Fibroblast of the aortic adventitia (primary cell): Measurements from ENCODE around the gene MTMR10. TPM values are rescaled to one million over a fixed set of nuclear protein-coding genes. Genes with fewer than 3 reads are reported as not detected.
A peak's percentile ranks its signal among the peaks of the same experiment; 100 is the strongest.

ENCODE experiments used
- DNase-seq: peaks from one replicate; pipeline ENCODE4 v3.0.0-alpha.2; 2010; ENCODE audit warnings: low read depth
- H3K4me3 ChIP-seq: 2 replicates; pipeline ENCODE4 v1.5.1; 2011; ENCODE audit warnings: low read depth, mild to moderate bottlenecking, control low read depth, low read length, moderate library complexity
- total RNA-seq: library from RNA; depleted of rRNA; stranded (reverse); fragments of >200 nt; gene quantifications from 2 replicates; pipeline ENCODE4 v1.2.3, GENCODE V29; 2012; ENCODE audit warnings: low replicate concordance
- TF ChIP-seq, protein P1 (sequence below): IDR thresholded peaks from 2 replicates; pipeline ENCODE4 v1.5.1; 2011; ENCODE audit warnings: mild to moderate bottlenecking, low read length, control low read depth, inconsistent platforms; ENCODE audit not compliant: insufficient read depth

MTMR10 gene
- total RNA-seq: 16.2 and 21.3 TPM in 2 replicates

GRCh38 chr15:30991255-30992235 is at the start of gene MTMR10:
Gene MTMR10 (minus strand): TSS chr15:30991628. CDS start chr15:30991506, 122 bp downstream.
- H3K4me3 ChIP-seq: peak within 1 kb of the TSS; percentile 89
- peak; percentile 70 for DNase-seq
- TF ChIP-seq, protein P1, sequence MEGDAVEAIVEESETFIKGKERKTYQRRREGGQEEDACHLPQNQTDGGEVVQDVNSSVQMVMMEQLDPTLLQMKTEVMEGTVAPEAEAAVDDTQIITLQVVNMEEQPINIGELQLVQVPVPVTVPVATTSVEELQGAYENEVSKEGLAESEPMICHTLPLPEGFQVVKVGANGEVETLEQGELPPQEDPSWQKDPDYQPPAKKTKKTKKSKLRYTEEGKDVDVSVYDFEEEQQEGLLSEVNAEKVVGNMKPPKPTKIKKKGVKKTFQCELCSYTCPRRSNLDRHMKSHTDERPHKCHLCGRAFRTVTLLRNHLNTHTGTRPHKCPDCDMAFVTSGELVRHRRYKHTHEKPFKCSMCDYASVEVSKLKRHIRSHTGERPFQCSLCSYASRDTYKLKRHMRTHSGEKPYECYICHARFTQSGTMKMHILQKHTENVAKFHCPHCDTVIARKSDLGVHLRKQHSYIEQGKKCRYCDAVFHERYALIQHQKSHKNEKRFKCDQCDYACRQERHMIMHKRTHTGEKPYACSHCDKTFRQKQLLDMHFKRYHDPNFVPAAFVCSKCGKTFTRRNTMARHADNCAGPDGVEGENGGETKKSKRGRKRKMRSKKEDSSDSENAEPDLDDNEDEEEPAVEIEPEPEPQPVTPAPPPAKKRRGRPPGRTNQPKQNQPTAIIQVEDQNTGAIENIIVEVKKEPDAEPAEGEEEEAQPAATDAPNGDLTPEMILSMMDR: no peak

GRCh38 chr15:31040611-31041010 is 49.2 kb upstream of the MTMR10 start:
- H3K4me3 ChIP-seq: no peak overlapping the region
- no peak for DNase-seq
- TF ChIP-seq, protein P1: no peak

DNA sequence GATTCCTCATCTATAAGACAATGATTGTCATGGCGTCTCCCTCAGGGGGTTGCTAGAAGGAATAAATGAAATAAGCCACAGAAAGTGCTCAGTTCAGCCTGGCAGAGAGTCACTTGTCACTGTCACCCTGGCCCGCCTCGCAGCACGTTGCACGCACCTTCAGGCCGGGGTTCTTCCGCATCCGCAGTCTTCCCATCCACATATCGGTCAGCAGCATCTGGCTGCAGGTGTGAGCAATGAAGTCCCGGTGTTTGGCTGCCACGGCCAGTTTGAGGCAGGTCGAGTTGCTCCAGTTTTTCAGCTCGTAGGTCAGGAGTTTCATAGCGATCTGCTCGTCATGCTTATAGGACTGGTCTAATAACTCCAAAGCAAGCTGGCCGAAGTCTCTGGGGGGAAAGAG is 48.5 kb upstream of the MTMR10 start:
- TF ChIP-seq, protein P1: no peak
- H3K4me3 ChIP-seq: no peak overlapping the region
- no peak for DNase-seq

GRCh38 chr15:31037731-31038477 is 46.5 kb upstream of the MTMR10 start:
- H3K4me3 ChIP-seq: no peak overlapping the region
- no peak for DNase-seq
- TF ChIP-seq, protein P1: no peak

- no peak overlapping the region for H3K4me3 ChIP-seq
- TF ChIP-seq, protein P1: no peak
- DNase-seq: no peak
Observed at GRCh38 chr15:31036783-31037182, 45.4 kb upstream of the MTMR10 start.

DNA sequence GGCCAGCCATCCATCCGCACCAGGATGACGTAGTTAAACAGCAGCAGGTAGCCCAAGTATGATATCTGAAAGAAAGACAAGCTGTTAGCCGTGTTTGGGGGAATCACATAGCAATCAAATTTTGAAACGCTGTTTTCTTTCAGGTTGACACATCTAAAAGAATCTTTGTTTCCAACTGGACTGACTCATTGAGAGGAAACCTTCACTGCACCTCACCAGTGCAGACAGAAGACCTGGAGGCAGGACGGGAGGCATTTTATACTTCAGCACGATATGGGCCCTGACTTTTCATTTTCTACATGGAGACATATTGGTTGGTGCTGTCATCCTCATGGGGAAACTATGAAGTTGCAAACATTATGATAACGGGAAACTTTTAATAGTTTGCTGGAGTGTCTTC is 44.2 kb upstream of the MTMR10 start:
- DNase-seq: peak; percentile 21
- no peak overlapping the region for H3K4me3 ChIP-seq
- TF ChIP-seq, protein P1: no peak
